H1 (cell line): ENCODE data around the gene SCGB1C2. TPM values are rescaled to one million over a fixed set of nuclear protein-coding genes. Genes with fewer than 3 reads are reported as not detected.

Experiments used
- CTCF ChIA-PET: fragments of 300-600 bp; sonication (Branson Sonifier 250); formaldehyde crosslinking; loops from one replicate; lab custom pipeline; 2021; ENCODE audit not compliant: partially characterized antibody; lab: Charles Lee
- POLR2A ChIA-PET: fragments of 300-600 bp; sonication (Branson Sonifier 250); formaldehyde crosslinking; loops from one replicate; lab custom pipeline; 2021; ENCODE audit warnings: inconsistent platforms; ENCODE audit not compliant: partially characterized antibody; lab: Charles Lee
- DNase-seq, 2 experiments: peaks; one replicate each; pipeline versions ENCODE4 v3.0.0 to v3.0.0-alpha.2; 2010 to 2022; ENCODE audit warnings: low spot score in 2 of 2, low read depth in 1 of 2, mixed read lengths in 1 of 2
- FAIRE-seq: peaks from 2 replicates; lab custom pipeline; 2011; peaks lifted over from hg19 to GRCh38; lab: Jason Lieb, UNC
- H2AFZ ChIP-seq: 2 replicates; pipeline ENCODE4 v1.8.1; 2012; ENCODE audit warnings: low read length, inconsistent platforms
- H2AK5ac ChIP-seq: 2 replicates; pipeline ENCODE4 v1.6.1; 2013; ENCODE audit warnings: low read depth, low read length
- H2BK120ac ChIP-seq: replicated peaks from 2 replicates; pipeline ENCODE3; 2013; ENCODE audit warnings: low read depth, low read length, inconsistent platforms
- H2BK12ac ChIP-seq: 2 replicates; pipeline ENCODE4 v1.6.1; 2013; ENCODE audit warnings: low read depth, low read length
- H2BK15ac ChIP-seq: 2 replicates; pipeline ENCODE4 v1.6.1; 2013; ENCODE audit warnings: low read length
- H2BK20ac ChIP-seq: 2 replicates; pipeline ENCODE4 v1.6.1; 2013; ENCODE audit warnings: low read length
- H2BK5ac ChIP-seq: 2 replicates; pipeline ENCODE4 v1.6.1; 2013; ENCODE audit warnings: low read depth, low read length
- H3K14ac ChIP-seq: 2 replicates; pipeline ENCODE4 v1.6.1; 2013; ENCODE audit warnings: inconsistent platforms; ENCODE audit not compliant: insufficient read length
- H3K18ac ChIP-seq: 2 replicates; pipeline ENCODE4 v1.6.1; 2013; ENCODE audit warnings: low read length; ENCODE audit errors: extremely low read depth
- H3K23ac ChIP-seq: 2 replicates; pipeline ENCODE4 v1.6.1; 2013; ENCODE audit warnings: inconsistent platforms; ENCODE audit not compliant: insufficient read length
- H3K23me2 ChIP-seq: 2 replicates; pipeline ENCODE4 v1.6.1; 2013; ENCODE audit warnings: low read depth, low read length
- H3K27ac ChIP-seq: 2 replicates; pipeline ENCODE4 v1.6.1; 2011; ENCODE audit warnings: low read depth, low read length, inconsistent platforms
- H3K27me3 ChIP-seq, 4 experiments: replicated peaks in 1 of 4; 1 replicate in 1 of 4; 2 replicates in 3 of 4; pipeline versions ENCODE4 v1.6.1 to v1.8.1; 2011 to 2013; ENCODE audit warnings: low read length in 3 of 4, mild to moderate bottlenecking in 3 of 4, inconsistent platforms in 2 of 4, mixed read lengths in 2 of 4, moderate library complexity in 1 of 4; ENCODE audit not compliant: control insufficient read depth in 3 of 4, insufficient read depth in 3 of 4; ENCODE audit errors: extremely low read depth in 1 of 4
- H3K36me3 ChIP-seq, 4 experiments: 2 replicates each; pipeline versions ENCODE4 v1.6.1 to v1.8.1; 2011 to 2013; ENCODE audit warnings: mild to moderate bottlenecking in 4 of 4, low read length in 3 of 4, moderate library complexity in 2 of 4, control low read depth in 1 of 4, inconsistent platforms in 1 of 4; ENCODE audit not compliant: insufficient read depth in 4 of 4, control insufficient read depth in 2 of 4
- H3K4ac ChIP-seq: replicated peaks from 2 replicates; pipeline ENCODE3; 2013; ENCODE audit warnings: low read length, low read depth, mixed read lengths, inconsistent platforms; ENCODE audit not compliant: insufficient read length
- H3K4me1 ChIP-seq, 4 experiments: replicated peaks in 1 of 4; 1 replicate in 1 of 4; 2 replicates in 3 of 4; pipeline versions ENCODE4 v1.6.1 to v1.8.1; 2011 to 2013; ENCODE audit warnings: low read length in 3 of 4, inconsistent platforms in 2 of 4, mixed read lengths in 1 of 4; ENCODE audit not compliant: insufficient read depth in 4 of 4, control insufficient read depth in 3 of 4
- H3K4me2 ChIP-seq, 2 experiments: 2 replicates each; pipeline versions ENCODE4 v1.6.1 to v1.8.1; 2011 to 2013; ENCODE audit warnings: low read depth in 2 of 2, low read length in 2 of 2, control low read depth in 1 of 2, inconsistent platforms in 1 of 2, mild to moderate bottlenecking in 1 of 2; ENCODE audit not compliant: insufficient read depth in 1 of 2
- H3K4me3 ChIP-seq, 4 experiments: fragments of 200-600, 300-600 bp in 1 of 4; sonication (generic), shearing (Covaris generic), sonication (Bioruptor Twin) in 1 of 4; 2 replicates each; pipeline versions ENCODE4 v1.5.1 to v1.8.1; 2011 to 2016; ENCODE audit warnings: low read length in 4 of 4, low read depth in 3 of 4, control low read depth in 2 of 4, inconsistent platforms in 2 of 4, mild to moderate bottlenecking in 2 of 4, mixed read lengths in 1 of 4, moderate library complexity in 1 of 4; ENCODE audit not compliant: insufficient read depth in 2 of 4; ENCODE audit errors: extremely low read depth in 1 of 4
- H3K56ac ChIP-seq: replicated peaks from 2 replicates; pipeline ENCODE3; 2013; ENCODE audit warnings: low read depth, mild to moderate bottlenecking, mixed read lengths, low read length, inconsistent platforms; ENCODE audit not compliant: insufficient read length
- H3K79me1 ChIP-seq: 2 replicates; pipeline ENCODE4 v1.6.1; 2013; ENCODE audit warnings: low read depth, low read length, control low read depth
- H3K79me2 ChIP-seq, 2 experiments: 2 replicates each; pipeline versions ENCODE4 v1.6.1 to v1.8.1; 2012 to 2013; ENCODE audit warnings: low read length in 2 of 2, mild to moderate bottlenecking in 2 of 2, inconsistent platforms in 1 of 2; ENCODE audit not compliant: insufficient read depth in 2 of 2, control insufficient read depth in 1 of 2
- H3K9ac ChIP-seq, 4 experiments: replicated peaks in 1 of 4; 1 replicate in 1 of 4; 2 replicates in 3 of 4; pipeline versions ENCODE4 v1.6.1 to v1.8.1; 2011 to 2013; ENCODE audit warnings: low read depth in 3 of 4, low read length in 3 of 4, control low read depth in 2 of 4, mild to moderate bottlenecking in 2 of 4, moderate library complexity in 2 of 4, inconsistent platforms in 1 of 4; ENCODE audit errors: extremely low read depth in 1 of 4
- H3K9me3 ChIP-seq, 2 experiments: 2 replicates each; pipeline versions ENCODE4 v1.6.1 to v1.8.1; 2012 to 2013; ENCODE audit warnings: mild to moderate bottlenecking in 2 of 2, moderate library complexity in 2 of 2, control low read depth in 1 of 2, inconsistent platforms in 1 of 2, low read depth in 1 of 2, low read length in 1 of 2, mixed read lengths in 1 of 2; ENCODE audit not compliant: insufficient read depth in 2 of 2
- H4K20me1 ChIP-seq, 2 experiments: replicated peaks in 1 of 2; 2 replicates each; pipeline versions ENCODE3 to v1.8.1; 2011 to 2013; ENCODE audit warnings: inconsistent platforms in 2 of 2, low read length in 2 of 2, mild to moderate bottlenecking in 1 of 2; ENCODE audit not compliant: insufficient read depth in 2 of 2, control insufficient read depth in 1 of 2
- H4K5ac ChIP-seq: 2 replicates; pipeline ENCODE4 v1.6.1; 2013; ENCODE audit warnings: low read length, low read depth, mixed read lengths, inconsistent platforms; ENCODE audit not compliant: insufficient read length
- H4K8ac ChIP-seq: 2 replicates; pipeline ENCODE4 v1.8.0; 2013; ENCODE audit warnings: mild to moderate bottlenecking, moderate library complexity, low read length, inconsistent platforms; ENCODE audit not compliant: insufficient read depth; ENCODE audit errors: extremely low read depth
- H4K91ac ChIP-seq: replicated peaks from 2 replicates; pipeline ENCODE3; 2013; ENCODE audit warnings: low read length, mixed read lengths, inconsistent platforms; ENCODE audit not compliant: insufficient read length
- ASH2L ChIP-seq: fragments of 200-600, 300-600 bp; sonication (generic); IDR thresholded peaks from one replicate; pipeline ENCODE4 v1.7.1; 2017; ENCODE audit warnings: low read length
- BACH1 ChIP-seq: IDR thresholded peaks from 2 replicates; pipeline ENCODE4 v1.6.1; 2012; ENCODE audit warnings: low read length, improper control_type of control experiment
- BRCA1 ChIP-seq: IDR thresholded peaks from 2 replicates; pipeline ENCODE4 v1.6.1; 2012; ENCODE audit warnings: low read depth, low read length, improper control_type of control experiment
- CBX5 ChIP-seq: fragments of 300-800, 300-1000 bp; sonication (generic); IDR thresholded peaks from 2 replicates; pipeline ENCODE4 v1.7.1; 2016; ENCODE audit warnings: antibody characterized with exemption, low read length, low read depth
- EGR1 ChIP-seq: IDR thresholded peaks from 2 replicates; pipeline ENCODE4 v1.6.1; 2011; ENCODE audit warnings: low read depth, low read length, borderline replicate concordance
- FOSL1 ChIP-seq: IDR thresholded peaks from 2 replicates; pipeline ENCODE4 v1.6.1; 2011; ENCODE audit warnings: mild to moderate bottlenecking, low read depth, low read length, moderate library complexity; ENCODE audit not compliant: insufficient read depth
- HDAC6 ChIP-seq: IDR thresholded peaks from one replicate; pipeline ENCODE4 v1.7.1; 2012; ENCODE audit warnings: low read depth, mild to moderate bottlenecking, inconsistent platforms, low read length, moderate library complexity
- KDM5A ChIP-seq: fragments of 200-600 bp; IDR thresholded peaks from 2 replicates; pipeline ENCODE4 v1.7.1; 2012; ENCODE audit warnings: mild to moderate bottlenecking, low read length, inconsistent platforms, mixed read lengths
- PHF8 ChIP-seq: fragments of 200-600 bp; sonication (generic); conservative IDR thresholded peaks from 2 replicates; pipeline ENCODE4 v1.7.1; 2012; ENCODE audit warnings: low read depth, mild to moderate bottlenecking, inconsistent platforms, low read length, moderate library complexity
- RAD21 ChIP-seq, 2 experiments: IDR thresholded peaks in 1 of 2; conservative IDR thresholded peaks in 1 of 2; 2 replicates each; pipeline ENCODE4 v1.6.1; 2011; ENCODE audit warnings: low read depth in 2 of 2, low read length in 2 of 2, improper control_type of control experiment in 1 of 2, inconsistent platforms in 1 of 2, mild to moderate bottlenecking in 1 of 2, moderate library complexity in 1 of 2
- SP2 ChIP-seq: IDR thresholded peaks from 2 replicates; pipeline ENCODE4 v1.6.1; 2012; ENCODE audit warnings: mild to moderate bottlenecking, low read length, inconsistent platforms
- SUZ12 ChIP-seq: fragments of 200-600 bp; sonication (generic); IDR thresholded peaks from 2 replicates; pipeline ENCODE4 v1.6.1; 2012; ENCODE audit warnings: mild to moderate bottlenecking, inconsistent platforms, low read length, moderate library complexity, mixed read lengths
- TBP ChIP-seq: IDR thresholded peaks from 2 replicates; pipeline ENCODE4 v1.6.1; 2011; ENCODE audit warnings: low read depth, low read length, improper control_type of control experiment
- WGBS, 2 experiments: shearing (Covaris generic) in 1 of 2; methylation state at CpG; one replicate each; pipeline versions ENCODE4 v1.1.6 to v1.1.7; 2013 to 2015; ENCODE audit warnings: low lambda C conversion rate in 2 of 2, mixed read lengths in 2 of 2, inconsistent platforms in 1 of 2, low coverage in 1 of 2, missing lambda C conversion rate in 1 of 2; ENCODE audit not compliant: insufficient replicate concordance in 2 of 2, insufficient coverage in 1 of 2, insufficient read length in 1 of 2; ENCODE audit errors: extremely low coverage in 1 of 2, missing lambda C conversion rate in 1 of 2; 5-methylcytosine and 5-hydroxymethylcytosine counted together
- polyA plus RNA-seq, 7 experiments: library from polyadenylated mRNA; depleted of rRNA in 3 of 7; stranded (reverse) in 5 of 7; unstranded in 2 of 7; fragments of >200 nt in 5 of 7; fragments of 200-250 nt in 2 of 7; gene quantifications; 1 replicate in 5 of 7; 2 replicates in 1 of 7; 4 replicates in 1 of 7; pipeline versions ENCODE4 v1.2.1 to v1.2.3, GENCODE V29; 2011 to 2013; ENCODE audit warnings: missing spikeins in 2 of 7, mixed read lengths in 2 of 7
- total RNA-seq: library from RNA; stranded (reverse); fragmentation: NEBNext Ultra II Directional; extraction: Animal tissue kit (Norgen Biotek cat#: 25700); gene quantifications from 2 replicates; pipeline ENCODE4 v1.2.1, GENCODE V29; 2021
- TF ChIP-seq, protein P1 (sequence below): IDR thresholded peaks from 2 replicates; pipeline ENCODE4 v1.6.1; 2011; ENCODE audit warnings: low read depth, mild to moderate bottlenecking, low read length; ENCODE audit not compliant: insufficient read depth

SCGB1C2 gene
- total and polyA plus RNA-seq, 2 of the 8 experiments (the other 6 are each of a cell fraction or from before 2014, with no cell fraction given): not detected

DNA sequence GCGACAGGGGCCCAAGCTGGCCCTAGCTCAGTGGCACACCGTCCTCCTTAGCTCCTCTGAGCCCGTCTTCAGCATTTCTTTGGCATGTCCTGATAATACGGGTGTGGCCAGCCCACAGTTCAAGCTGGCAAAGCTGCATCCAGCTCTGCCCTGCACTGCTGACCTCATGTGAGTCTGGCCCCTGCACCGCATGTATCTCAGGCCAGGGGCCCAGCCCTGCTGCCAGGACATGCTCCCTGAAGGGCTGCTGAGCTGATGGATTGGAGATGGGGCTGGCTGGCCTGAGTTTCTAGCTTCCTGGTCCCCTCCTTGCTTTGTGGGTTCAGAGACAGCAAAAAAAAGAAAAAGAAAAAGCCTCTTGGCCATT, 41.7 kb downstream of the SCGB1C2 start:
- no peak overlapping the region for H3K27ac ChIP-seq
- H3K18ac ChIP-seq: no peak overlapping the region
- DNase-seq: no peak
- CTCF ChIA-PET: interaction anchor here (0.9 kb wide), 1 partner anchor 14 kb away, joined by 3 read pairs; no protein-coding TSS in a partner anchor
- no peaks in the 10 kb centered on the region for H3K9me3 ChIP-seq
- no peak overlapping the region for H3K14ac ChIP-seq
- no peak overlapping the region for H3K56ac ChIP-seq
- H2BK5ac ChIP-seq: no peak overlapping the region
- FAIRE-seq: no peak
- H3K23me2 ChIP-seq: peaks cover 9% of the 10 kb centered on the region; the same call in 1 of the 2 replicates
- H3K4me2 ChIP-seq: no peak overlapping the region
- H4K5ac ChIP-seq: no peak overlapping the region
- peaks cover 19 to 56% (median 40%) of the 10 kb centered on the region in 4 experiments for H3K27me3 ChIP-seq
- no peak overlapping the region for H2BK120ac ChIP-seq
- no peak overlapping the region for H4K91ac ChIP-seq
- peaks cover under 1% of the 10 kb centered on the region; the same call in 1 of the 2 replicates for H3K79me1 ChIP-seq
- no peak overlapping the region for H3K4me3 ChIP-seq
- no peak overlapping the region for H2AK5ac ChIP-seq
- no peak overlapping the region for H2AFZ ChIP-seq
- no peaks in the 10 kb centered on the region for H3K36me3 ChIP-seq
- POLR2A ChIA-PET: interaction anchor here (0.7 to 1.4 kb wide), 2 partner anchors 127 to 129 kb away, joined by 4 to 5 read pairs; no protein-coding TSS in a partner anchor
- no peak overlapping the region for H2BK20ac ChIP-seq
- no peak overlapping the region for H3K9ac ChIP-seq
- no peak overlapping the region for H2BK12ac ChIP-seq
- no peaks in the 10 kb centered on the region for H4K20me1 ChIP-seq
- H3K4me1 ChIP-seq: peaks cover 0 to 14% (median 9%) of the 10 kb centered on the region in 4 experiments; a peak in 6 of 7 replicates
- no peak overlapping the region for H4K8ac ChIP-seq
- H2BK15ac ChIP-seq: no peak overlapping the region
- 75% methylated on average over 4 of the region's 5 CpGs; no CpG with 5 or more reads in 1 of the 2 experiments for WGBS, 2 experiments
- no peak overlapping the region for H3K4ac ChIP-seq
- H3K79me2 ChIP-seq: no peaks in the 10 kb centered on the region
- H3K23ac ChIP-seq: no peak overlapping the region
- TF ChIP-seq BRCA1 (no peak), ASH2L (no peak), TBP (no peak), SP2 (no peak), BACH1 (no peak), PHF8 (no peak), EGR1 (no peak), CBX5 (no peak), RAD21 (IDR thresholded peaks at IDR 0.05 in 1 of 2, conservative IDR thresholded peaks at IDR 0.05 in 1 of 2; ENCODE audit: low read depth in 2 of 2, low read length in 2 of 2) (no peak), FOSL1 (no peak), HDAC6 (no peak), SUZ12 (no peak), KDM5A (no peak)
- TF ChIP-seq, protein P1, sequence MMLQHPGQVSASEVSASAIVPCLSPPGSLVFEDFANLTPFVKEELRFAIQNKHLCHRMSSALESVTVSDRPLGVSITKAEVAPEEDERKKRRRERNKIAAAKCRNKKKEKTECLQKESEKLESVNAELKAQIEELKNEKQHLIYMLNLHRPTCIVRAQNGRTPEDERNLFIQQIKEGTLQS: no peak
